HG02938 (cell line): Measurements from ENCODE around the gene CCDC124.
"Not testable (repeated sequence)": the region's sequence is repeated elsewhere in the genome, so short reads cannot be mapped to it uniquely, and the experiment has no call there.

ENCODE experiments used
- ATAC-seq: cut with Tn5 transposase; IDR thresholded peaks from one replicate; pipeline ENCODE4 v1.9.1; 2021; ENCODE audit warnings: mild to moderate bottlenecking, moderate library complexity; ENCODE audit not compliant: unreplicated experiment

CCDC124 gene

DNA sequence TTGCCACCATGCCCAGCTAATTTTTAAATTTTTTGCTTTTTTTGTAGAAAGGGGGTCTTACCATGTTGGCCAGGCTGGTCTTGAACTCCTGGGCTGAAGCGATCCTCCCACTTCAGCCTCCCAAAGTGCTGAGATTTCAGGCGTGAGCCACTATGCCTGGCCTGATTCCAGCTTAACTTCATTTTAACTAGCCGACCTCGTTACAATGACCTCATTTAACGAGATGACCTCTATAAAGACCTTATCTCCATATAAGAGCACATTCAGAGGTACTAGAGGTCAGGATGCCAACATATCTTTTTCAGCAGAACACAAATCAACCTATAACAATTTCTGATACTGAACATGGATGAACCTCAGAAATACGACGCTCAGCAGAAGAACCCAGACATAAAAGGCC lies 44.7 kb downstream of the CCDC124 start:
- ATAC-seq = no peak

DNA sequence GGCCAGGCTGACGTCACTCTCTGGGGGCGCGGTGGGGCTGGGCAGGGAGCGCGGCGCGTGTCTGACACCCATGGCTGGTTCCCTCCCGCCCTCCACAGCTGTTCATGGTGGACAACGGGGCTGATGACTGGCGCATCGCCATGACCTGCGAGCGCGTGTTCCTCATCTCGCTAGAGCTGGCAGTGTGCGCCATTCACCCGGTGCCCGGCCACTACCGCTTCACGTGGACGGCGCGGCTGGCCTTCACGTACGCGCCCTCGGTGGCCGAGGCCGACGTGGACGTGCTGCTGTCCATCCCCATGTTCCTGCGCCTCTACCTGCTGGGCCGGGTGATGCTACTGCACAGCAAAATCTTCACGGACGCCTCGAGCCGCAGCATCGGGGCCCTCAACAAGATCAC lies 48.8 kb downstream of the CCDC124 start:
- no peak for ATAC-seq

DNA sequence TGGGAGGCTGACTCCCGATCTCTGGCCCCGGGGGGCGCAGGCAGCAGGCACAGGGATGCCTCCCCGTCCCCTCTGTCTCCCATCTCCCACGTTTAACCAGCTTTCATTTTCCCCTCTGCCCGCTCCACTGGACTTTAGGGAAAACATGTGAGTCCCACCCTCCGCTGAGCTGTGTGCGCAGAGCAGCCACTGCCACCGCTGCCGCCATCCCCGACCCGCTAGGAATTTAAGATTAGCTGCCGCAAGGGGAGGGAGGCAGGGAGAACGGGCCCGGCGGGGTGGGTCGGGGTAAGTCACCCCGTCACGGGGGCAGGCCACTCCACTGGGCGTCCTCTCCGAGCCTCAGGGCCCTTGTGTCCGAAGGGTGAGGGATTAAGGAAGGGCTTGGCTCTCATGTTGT lies 49.6 kb downstream of the CCDC124 start:
- ATAC-seq = no peak

DNA sequence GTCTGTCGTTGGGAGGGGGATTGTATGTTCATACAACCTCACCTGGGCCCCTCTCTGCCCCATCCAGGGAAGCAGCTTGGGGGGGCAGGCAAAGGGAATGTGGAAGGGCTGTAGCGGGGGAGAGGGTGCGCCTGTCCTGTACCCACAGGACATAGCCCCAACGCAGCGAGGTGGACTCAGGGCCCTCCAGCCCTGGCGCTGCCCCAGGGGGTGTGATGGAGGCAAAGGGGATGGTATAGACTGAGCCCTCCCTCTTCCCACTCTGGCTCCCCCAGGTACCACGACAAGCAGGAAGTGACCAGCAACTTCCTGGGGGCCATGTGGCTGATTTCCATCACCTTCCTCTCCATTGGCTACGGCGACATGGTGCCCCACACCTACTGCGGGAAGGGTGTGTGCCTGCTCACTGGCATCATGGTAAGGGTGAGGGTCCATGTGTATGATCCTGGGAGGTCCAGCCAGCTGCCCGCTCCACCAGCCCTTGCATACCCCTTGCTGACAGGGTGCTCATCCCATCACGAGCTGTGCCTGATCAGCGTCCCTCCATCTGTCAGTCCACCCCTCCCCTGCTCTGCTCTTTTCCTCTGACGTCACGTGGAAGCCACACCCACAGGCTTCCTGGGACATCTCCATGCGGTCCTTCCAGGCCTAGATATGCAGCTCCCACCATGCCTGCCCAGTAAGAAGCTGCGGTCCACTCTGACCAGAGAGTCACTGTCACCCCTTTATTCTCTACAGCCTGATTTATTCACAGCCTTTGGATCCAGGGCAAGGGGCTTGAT lies 52.4 kb downstream of the CCDC124 start:
- ATAC-seq = no peak

DNA sequence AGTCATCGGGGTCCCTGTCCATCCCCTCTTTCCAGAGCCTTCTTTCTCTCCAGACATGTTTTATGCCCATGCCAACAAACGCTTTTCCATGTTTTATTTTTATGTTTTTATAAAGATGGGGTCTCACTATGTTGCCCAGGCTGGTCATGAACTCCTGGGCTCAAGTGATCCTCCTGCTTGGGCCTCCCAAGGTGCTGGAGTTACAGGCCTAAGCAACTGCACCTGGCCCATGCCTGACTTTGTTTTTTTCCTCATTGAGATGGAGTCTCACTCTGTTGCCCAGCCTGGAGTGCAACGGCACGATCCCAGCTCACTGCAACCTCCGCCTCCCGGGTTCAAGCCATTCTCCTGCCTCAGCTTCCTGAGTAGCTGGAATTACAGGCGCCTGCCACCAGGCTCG lies 53.8 kb downstream of the CCDC124 start:
- not testable (repeated sequence) for ATAC-seq

DNA sequence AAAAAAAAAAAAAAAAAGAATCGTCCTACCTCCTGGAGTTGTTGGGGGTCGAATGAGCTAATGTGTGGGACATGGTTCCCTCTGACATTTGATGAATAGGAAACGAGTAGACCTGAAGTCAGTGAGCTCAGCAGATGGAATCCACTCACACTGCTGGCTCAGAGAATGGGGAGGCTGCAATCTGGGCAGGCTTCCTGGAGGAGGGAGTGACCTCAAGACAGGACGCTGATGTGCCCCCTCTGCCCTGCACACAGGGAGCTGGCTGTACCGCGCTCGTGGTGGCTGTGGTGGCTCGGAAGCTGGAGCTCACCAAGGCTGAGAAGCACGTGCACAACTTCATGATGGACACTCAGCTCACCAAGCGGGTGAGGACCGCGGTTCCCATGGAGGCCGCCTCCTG lies 55.3 kb downstream of the CCDC124 start:
- ATAC-seq = no peak

DNA sequence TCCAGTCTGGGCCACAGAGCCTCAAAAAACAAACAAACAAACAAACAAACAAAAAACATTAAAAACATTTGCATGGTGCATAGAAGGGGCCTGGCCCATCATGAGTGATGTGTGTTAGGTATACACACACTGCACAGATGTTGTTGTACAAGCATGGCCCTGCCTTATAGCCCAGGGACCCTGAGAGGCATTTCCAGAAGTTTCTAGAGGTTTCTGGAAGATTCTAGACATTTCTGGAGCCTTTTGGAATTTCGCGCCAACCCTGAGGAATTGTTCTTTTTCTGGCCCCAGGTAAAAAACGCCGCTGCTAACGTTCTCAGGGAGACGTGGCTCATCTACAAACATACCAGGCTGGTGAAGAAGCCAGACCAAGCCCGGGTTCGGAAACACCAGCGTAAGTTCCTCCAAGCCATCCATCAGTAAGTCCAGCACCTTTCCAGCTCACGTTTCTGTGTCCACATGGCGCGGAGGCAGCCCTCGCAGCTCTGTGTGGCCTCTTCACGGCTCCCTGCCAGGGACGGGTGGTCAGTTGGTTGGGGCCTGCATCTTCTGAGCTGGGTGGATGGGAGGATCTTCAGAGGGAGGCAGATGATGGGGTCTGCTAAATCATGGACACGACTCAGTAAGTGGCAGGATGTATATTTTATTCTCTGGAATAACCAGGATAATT lies 56.7 kb downstream of the CCDC124 start:
- ATAC-seq = no peak

DNA sequence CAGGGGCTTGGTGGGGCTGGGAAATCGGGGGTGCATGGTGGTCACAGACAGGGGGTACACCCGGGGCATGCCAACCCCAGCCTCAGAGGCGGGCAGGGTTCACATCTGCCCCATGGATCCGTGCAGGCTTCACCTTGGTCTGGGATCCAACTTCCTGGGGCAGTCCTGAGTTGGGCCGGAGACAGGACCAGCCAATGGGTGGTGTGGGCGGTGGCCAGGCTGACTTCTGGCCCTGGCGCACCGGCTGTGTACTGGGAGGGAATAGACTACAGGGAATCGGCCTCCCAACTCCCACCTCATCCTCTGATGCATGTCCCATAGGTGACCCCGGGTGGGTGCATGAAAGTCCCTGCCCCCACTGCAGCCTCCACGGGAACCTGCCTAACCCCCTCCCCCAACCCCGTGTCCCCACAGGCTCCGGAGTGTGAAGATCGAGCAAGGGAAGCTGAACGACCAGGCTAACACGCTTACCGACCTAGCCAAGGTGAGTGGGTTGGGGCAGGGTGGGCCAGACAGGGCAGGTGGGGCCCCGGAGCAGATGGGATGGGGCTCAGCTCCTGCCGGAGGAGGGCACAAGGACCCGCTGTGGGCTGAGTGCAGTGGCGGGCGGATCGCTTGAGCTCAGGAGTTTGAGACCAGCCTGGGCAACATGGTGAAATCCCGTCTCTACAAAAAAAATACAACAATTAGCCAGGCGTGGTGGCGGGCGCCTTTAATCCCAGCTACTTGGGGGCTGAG lies 60.4 kb downstream of the CCDC124 start:
- no peak for ATAC-seq
